Measurements from ENCODE around the gene RPS2.

- TF ChIP-seq POLR2A (IDR thresholded peaks at IDR 0.05; ENCODE audit: extremely low read depth, insufficient read length), result no peak
- no peak for TF ChIP-seq MAX (IDR thresholded peaks at IDR 0.05; ENCODE audit: low read depth, low read length)
- no peak for TF ChIP-seq CTCF (IDR thresholded peaks at IDR 0.05; ENCODE audit: low read depth, low read length)
- TF ChIP-seq MYC (IDR thresholded peaks at IDR 0.05; ENCODE audit: low read depth, low read length), result no peak
These were observed 29.1 kb upstream of the RPS2 start for GRCh38 chr16:1993731-1994131.
